Measurements from ENCODE around the gene CD63. TPM values are rescaled to one million over a fixed set of nuclear protein-coding genes. Genes with fewer than 3 reads are reported as not detected.
A peak's percentile ranks its signal among the peaks of the same experiment; 100 is the strongest.

Gene CD63
- total and polyA plus RNA-seq, 2 of the 13 experiments (the other 11 are each of a cell fraction or from before 2014, with no cell fraction given): 234 to 277 TPM

- TF ChIP-seq CSRNP2 (CRISPR knock-in tag; conservative IDR thresholded peaks at IDR 0.05; ENCODE audit: low read depth) (no peak), ZNF674 (CRISPR knock-in tag; IDR thresholded peaks at IDR 0.05; ENCODE audit: low read depth) (no peak), E2F2 (CRISPR knock-in tag; IDR thresholded peaks at IDR 0.05; ENCODE audit: borderline replicate concordance) (no peak), ZNF143 (CRISPR knock-in tag; IDR thresholded peaks at IDR 0.05) (no peak), ZFP90 (CRISPR knock-in tag; IDR thresholded peaks at IDR 0.05; ENCODE audit: borderline replicate concordance) (no peak; the same call in 1 of the 2 replicates), ZIK1 (CRISPR knock-in tag; IDR thresholded peaks at IDR 0.05; ENCODE audit: borderline replicate concordance, low read depth) (no peak), ZSCAN22 (CRISPR knock-in tag; IDR thresholded peaks at IDR 0.05) (no peak), ZBTB20 (CRISPR knock-in tag; IDR thresholded peaks at IDR 0.05; ENCODE audit: borderline replicate concordance, low read depth) (0 out of 2 replicates have a peak, but pooled peaks have one; percentile 30), ZNF569 (CRISPR knock-in tag; IDR thresholded peaks at IDR 0.05; ENCODE audit: borderline replicate concordance) (no peak), DRAP1 (CRISPR knock-in tag; IDR thresholded peaks at IDR 0.05) (peak; percentile 25; the same call in 1 of the 2 replicates), ZNF451 (CRISPR knock-in tag; IDR thresholded peaks at IDR 0.05) (no peak; the same call in 1 of the 2 replicates), TBX3 (IDR thresholded peaks at IDR 0.05; ENCODE audit: borderline replicate concordance) (no peak), JUNB (CRISPR knock-in tag; IDR thresholded peaks at IDR 0.05; ENCODE audit: borderline replicate concordance) (peak; percentile 22; the same call in 1 of the 2 replicates), ZNF570 (CRISPR knock-in tag; IDR thresholded peaks at IDR 0.05; ENCODE audit: borderline replicate concordance) (0 out of 2 replicates have a peak, but pooled peaks have one; percentile 56), ZNF503 (CRISPR knock-in tag; IDR thresholded peaks at IDR 0.05) (no peak), MLX (CRISPR knock-in tag; IDR thresholded peaks at IDR 0.05) (peak; percentile 78; the same call in 1 of the 2 replicates), ZNF292 (CRISPR knock-in tag; IDR thresholded peaks at IDR 0.05; ENCODE audit: borderline replicate concordance, low read depth) (no peak), SMAD3 (CRISPR knock-in tag; IDR thresholded peaks at IDR 0.05) (peak; percentile 53; the same call in 1 of the 2 replicates), ZNF747 (CRISPR knock-in tag; IDR thresholded peaks at IDR 0.05; ENCODE audit: borderline replicate concordance) (peak; percentile 87), NONO (IDR thresholded peaks at IDR 0.05) (no peak), NONO (CRISPR knock-in tag; conservative IDR thresholded peaks at IDR 0.05) (peak; percentile 76), SCMH1 (CRISPR knock-in tag; IDR thresholded peaks at IDR 0.05; ENCODE audit: borderline replicate concordance) (no peak), ZNF430 (CRISPR knock-in tag; IDR thresholded peaks at IDR 0.05) (no peak), ZSCAN25 (CRISPR knock-in tag; IDR thresholded peaks at IDR 0.05) (no peak)
These were observed 12.8 kb downstream of the CD63 start, which contains the start of gene BLOC1S1 (continued) for GRCh38 chr12:55715833-55716581.

Data from HepG2 (cell line).